Measurements from ENCODE around the gene BRD1.
"Not testable (repeated sequence)": the region's sequence is repeated elsewhere in the genome, so short reads cannot be mapped to it uniquely, and the experiment has no call there.

Gene BRD1

GRCh38 chr22:49852898-49853894, 25.5 kb upstream of the BRD1 start, which contains the start of gene ZBED4:
TSS of gene ZBED4 (plus strand) at chr22:49853844. CDS start at chr22:49883663, 29,819 bp downstream.
- DNase-seq = peak; percentile 98

GRCh38 chr22:49852568-49852897, 24.9 kb upstream of the BRD1 start:
- not testable (repeated sequence) for DNase-seq

- DNase-seq = no peak
Observed at GRCh38 chr22:49850959-49851802, 23.5 kb upstream of the BRD1 start.

- no peak for DNase-seq
Observed at GRCh38 chr22:49850021-49850911, 22.6 kb upstream of the BRD1 start.

GRCh38 chr22:49849161-49850020, 21.7 kb upstream of the BRD1 start:
- no peak for DNase-seq

GRCh38 chr22:49848690-49849160, 21.1 kb upstream of the BRD1 start:
- DNase-seq = no peak

GRCh38 chr22:49847751-49848689, 20.3 kb upstream of the BRD1 start:
- no peak for DNase-seq

GRCh38 chr22:49845666-49846459, 18.2 kb upstream of the BRD1 start:
- DNase-seq = no peak

- no peak for DNase-seq
Observed at GRCh38 chr22:49845241-49845640, 17.6 kb upstream of the BRD1 start.

- DNase-seq = no peak
Observed at GRCh38 chr22:49838771-49839717, 11.4 kb upstream of the BRD1 start.

- DNase-seq = no peak
Observed at GRCh38 chr22:49833340-49834007, 5.8 kb upstream of the BRD1 start.

- no peak for DNase-seq
Observed at GRCh38 chr22:49829044-49829853, 1.6 kb upstream of the BRD1 start.

- no peak for DNase-seq
Observed at GRCh38 chr22:49828599-49828965, 909 bp upstream of the BRD1 start.

- no peak for DNase-seq
Observed at GRCh38 chr22:49827271-49827852, 311 bp downstream of the BRD1 start.

GRCh38 chr22:49826603-49827270, 936 bp downstream of the BRD1 start:
- DNase-seq = peak; percentile 59

Measured in femur (tissue), 1 donor.